GM15510 (cell line): ENCODE data around the gene FAM222B.
A peak's percentile ranks its signal among the peaks of the same experiment; 100 is the strongest.

Experiments
- POLR2A ChIP-seq: IDR thresholded peaks from 3 replicates; pipeline ENCODE4 v1.6.1; 2011; ENCODE audit warnings: borderline replicate concordance; ENCODE audit not compliant: insufficient read length; ENCODE audit errors: extremely low read depth

FAM222B gene

DNA sequence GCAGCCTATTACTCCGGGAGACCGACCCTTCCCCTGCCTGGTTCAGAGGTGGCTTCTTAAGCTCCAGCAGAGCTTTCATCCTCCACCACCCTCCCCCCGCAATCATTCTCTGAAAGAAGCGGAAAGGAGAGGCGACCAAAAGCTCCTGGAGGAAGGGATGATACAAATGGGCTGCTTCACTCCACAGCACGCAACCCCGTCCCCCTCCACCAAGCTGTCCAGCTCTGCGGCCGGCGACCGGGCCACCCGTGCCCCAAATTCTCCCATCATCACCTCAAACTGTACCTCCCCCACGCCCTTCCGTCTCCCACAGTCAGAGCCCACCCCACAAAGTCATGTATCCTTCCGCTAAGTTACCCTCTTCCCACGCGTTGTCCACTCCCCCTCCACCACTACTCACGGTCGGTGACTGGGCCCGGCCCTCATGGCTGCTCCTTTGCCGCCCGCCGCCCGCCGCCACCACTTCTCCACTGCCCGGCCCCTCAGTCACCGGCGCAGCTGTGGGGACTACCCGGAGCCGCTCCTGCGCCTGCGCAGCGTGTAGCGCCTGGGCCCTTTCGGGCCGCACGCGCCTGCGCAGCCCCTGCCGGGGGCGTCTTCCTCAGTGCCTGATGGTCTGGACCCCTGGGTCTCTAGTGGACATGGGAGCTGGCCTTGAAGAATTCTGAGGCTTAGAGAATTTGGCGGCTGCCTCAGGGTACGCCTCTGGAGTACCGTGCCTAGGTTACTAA, at the start of gene FAM222B:
FAM222B (minus strand) TSS at position 509 of the 731 bp plus-strand sequence. CDS start 76,123 bp downstream, outside the sequence.
- TF ChIP-seq POLR2A = peak; percentile 85

DNA sequence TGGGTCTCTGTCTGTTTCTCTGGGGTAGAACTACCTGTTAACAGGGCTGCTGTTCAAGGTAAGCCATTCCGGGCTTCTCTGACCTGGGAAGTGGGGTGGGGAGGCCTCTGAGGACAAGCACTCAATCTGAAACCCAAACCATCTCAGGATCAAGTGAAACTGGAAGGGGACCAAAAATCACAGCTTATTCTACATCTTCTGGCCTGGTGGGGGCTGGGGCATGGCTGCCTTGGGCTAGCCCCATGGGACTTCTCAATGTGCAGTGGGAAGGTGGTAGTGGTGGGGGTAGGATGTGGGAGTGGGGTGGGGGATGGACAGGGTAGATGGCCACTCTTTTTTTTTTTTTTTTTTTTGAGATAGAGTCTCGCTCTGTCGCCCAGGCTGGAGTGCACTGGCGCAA, 49.4 kb upstream of the FAM222B start:
- TF ChIP-seq POLR2A = no peak

DNA sequence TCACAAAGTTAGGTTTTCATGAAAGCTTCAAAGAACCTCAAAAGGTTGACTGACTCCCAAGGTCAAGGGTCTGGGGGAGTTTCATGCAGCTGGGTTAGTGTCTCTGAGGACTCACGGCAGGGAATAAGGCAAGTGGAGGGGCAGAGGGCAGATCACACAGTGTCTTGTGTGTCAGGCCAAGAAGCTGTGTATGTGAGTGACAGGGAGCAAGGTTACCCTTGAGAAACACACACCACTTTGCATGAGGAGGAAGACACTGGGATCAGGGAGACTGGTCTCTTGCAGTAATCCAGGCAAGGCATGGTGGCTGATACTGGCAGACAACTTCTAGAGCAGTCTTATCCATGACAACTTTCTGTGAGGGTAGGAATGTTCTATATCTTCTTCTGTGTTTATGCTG, 48.6 kb upstream of the FAM222B start:
- no peak for TF ChIP-seq POLR2A

DNA sequence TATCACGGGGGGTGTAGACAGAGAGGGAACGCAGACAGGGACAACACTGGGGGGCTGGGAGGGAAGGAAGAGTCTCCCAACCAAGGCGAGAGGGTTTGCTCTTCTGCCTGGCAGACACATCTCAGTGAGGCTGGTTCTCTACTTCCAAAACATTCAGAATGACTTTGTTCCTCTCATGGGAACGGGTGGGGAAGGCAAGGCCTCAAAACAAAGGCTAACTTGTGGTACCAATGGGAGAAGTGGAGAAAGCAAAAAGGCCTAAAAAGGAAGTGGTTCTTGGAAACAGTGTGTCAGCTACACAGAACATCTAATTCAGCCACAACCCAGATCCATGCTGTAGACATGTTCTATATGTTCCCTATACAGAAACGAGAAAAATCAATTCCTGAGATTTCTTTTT, 47.4 kb upstream of the FAM222B start:
- TF ChIP-seq POLR2A = no peak

DNA sequence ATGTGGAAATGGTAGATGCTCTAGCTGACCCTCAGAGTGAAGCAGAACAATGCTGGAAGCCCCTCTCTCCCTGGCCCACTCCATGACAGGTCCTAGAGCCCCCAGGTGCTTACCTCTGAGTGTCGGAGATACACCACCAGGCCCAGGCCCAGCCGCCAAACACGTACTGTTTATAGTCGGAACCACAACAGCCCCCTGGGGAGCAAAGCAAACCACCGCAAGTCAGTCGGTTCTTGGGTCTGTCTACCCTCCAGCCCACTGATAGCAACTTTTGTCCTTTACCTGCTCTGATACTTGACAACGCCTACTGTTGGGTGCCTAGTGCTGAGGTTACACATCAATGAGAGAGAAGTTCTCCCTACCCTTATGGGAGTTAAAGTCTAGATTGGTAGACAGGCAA, 46.2 kb upstream of the FAM222B start:
- TF ChIP-seq POLR2A = no peak

GRCh38 chr17:28887871-28888471, 45.4 kb upstream of the FAM222B start:
- TF ChIP-seq POLR2A = no peak

DNA sequence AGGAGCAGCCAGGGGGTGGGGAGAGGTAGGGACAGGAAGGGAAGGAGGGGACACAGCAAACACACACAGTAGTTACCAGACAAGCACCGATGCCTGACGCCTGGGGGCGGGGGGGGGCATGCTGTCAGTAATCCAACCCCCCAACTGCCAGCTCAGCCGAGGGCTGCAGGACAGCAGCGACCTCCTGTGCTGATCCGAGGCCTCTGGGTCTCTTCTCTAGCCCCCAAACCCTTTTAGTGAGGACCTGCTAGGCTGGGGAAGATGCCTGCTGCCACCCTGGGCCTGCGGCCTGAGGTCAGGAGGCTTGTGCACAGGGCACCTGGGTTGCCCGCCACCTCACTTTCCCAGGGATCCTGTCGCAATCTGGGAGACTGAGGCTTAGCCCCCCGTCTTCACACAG, 43.4 kb upstream of the FAM222B start:
- no peak for TF ChIP-seq POLR2A

DNA sequence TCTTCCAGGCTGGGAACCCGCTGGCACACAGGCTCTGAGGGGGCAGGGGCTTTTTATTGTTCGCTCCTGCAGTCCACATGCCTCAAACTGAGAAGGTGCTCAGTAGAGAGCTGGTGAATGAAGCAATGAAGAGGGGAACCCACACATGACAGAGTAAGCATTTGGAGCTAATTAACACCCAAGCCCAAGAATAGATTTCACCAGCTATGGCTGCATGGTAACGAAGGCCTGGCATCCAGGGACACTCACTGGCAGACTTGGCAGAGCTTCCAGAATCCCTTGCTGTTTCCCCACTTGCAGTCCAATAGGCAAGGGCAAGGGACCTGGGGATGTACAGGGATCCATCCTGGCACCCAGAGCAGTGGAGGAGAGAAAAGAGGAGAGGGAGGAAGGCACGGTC, 42.8 kb upstream of the FAM222B start:
- no peak for TF ChIP-seq POLR2A

DNA sequence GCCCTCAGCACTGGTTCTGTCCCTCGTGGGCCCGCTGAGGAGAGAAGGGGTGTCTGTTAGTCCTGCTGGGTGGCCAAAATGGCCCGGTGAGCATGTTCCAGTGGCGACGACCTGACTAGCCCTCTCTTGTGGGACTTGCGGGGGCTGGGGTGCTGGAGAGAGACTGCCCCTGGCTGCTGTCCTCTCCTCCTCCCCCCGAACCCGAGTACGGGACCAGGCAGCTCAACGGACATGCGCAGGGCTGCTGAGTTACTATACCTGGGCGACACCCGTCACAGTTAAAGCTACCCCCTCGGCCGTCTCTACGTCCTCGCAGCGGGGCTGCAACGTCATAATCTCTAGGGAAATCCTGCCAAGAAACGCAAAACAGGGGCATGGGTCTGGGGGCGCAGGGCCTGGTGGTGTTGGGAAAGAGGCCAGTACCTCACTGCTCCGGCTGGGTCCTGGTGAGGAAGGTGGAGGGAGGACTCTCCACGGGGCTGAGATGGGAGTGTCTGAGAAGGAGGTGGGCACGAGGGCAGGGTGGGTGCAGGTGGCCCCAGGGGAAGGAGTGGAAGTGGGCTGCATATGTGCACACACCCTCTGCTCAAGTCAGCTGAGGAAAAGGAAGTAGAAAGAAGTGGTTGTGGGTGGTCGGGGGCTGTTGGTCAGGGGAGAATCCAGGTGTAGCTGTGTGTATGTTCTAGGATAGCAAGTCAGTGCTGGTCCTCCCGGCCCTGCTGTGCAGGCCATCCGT, 41.5 kb upstream of the FAM222B start:
- TF ChIP-seq POLR2A = no peak

- TF ChIP-seq POLR2A = no peak
Measured at GRCh38 chr17:28882154-28882895, 39.7 kb upstream of the FAM222B start.

- TF ChIP-seq POLR2A = no peak
Measured at GRCh38 chr17:28881533-28882056, 39.0 kb upstream of the FAM222B start.

DNA sequence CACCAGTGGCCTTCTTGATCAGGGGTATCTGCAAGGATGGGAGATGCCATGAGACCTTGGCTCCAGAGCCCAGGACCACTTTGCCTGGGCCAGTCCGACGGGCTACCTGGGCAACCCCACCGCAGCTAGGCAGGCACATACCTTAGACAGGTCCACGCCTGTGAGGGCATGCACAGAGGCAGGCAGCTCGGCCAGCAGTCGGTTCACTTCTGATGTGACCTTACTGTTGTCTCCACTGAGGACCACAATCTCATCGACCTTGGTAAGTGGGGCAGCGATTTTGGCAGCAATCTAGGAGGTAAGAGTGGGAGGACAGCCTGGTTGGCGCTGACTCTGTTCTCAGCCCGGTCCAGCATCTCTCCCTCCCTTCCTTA, 38.0 kb upstream of the FAM222B start:
- no peak for TF ChIP-seq POLR2A

- TF ChIP-seq POLR2A = no peak
Measured at GRCh38 chr17:28879886-28880571, 37.4 kb upstream of the FAM222B start.

DNA sequence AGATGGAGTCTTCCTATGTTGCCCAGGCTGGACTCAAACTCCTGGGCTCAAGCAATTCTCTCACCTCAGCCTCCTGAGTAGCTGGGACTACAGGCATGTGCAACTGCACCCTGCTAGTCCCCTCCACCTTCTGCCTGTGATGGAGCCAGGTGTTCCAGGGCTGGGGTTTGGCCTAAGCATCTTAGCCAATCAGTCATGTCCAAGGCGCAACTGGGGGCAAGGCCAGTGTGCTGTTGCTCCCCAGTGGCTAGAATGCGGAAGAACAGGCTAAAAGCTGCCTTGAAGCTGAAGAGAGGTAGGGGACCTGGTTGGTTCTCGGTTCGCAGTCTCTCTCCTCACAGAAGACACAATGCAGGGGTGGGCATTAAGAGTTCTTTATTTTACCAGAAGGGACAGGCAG, 36.4 kb upstream of the FAM222B start:
- no peak for TF ChIP-seq POLR2A
